Mesothelial cell of epicardium (in vitro differentiated cells): ENCODE data around the gene R3HDM4. TPM values are rescaled to one million over a fixed set of nuclear protein-coding genes. Genes with fewer than 3 reads are reported as not detected.

Source experiments
- DNase-seq, 2 experiments: peaks; one replicate each; pipeline ENCODE4 v3.0.0; 2021; ENCODE audit warnings: low spot score in 2 of 2; ENCODE audit not compliant: unreplicated experiment in 2 of 2
- H3K27ac Mint-ChIP-seq: 2 replicates; pipeline ENCODE4 v1.8.0; 2021; ENCODE audit warnings: mixed read lengths
- H3K27me3 Mint-ChIP-seq: 2 replicates; pipeline ENCODE4 v1.8.0; 2021; ENCODE audit warnings: low read depth, mixed read lengths
- H3K36me3 Mint-ChIP-seq: 2 replicates; pipeline ENCODE4 v1.8.0; 2021; ENCODE audit warnings: mixed read lengths
- H3K4me1 Mint-ChIP-seq: 2 replicates; pipeline ENCODE4 v1.8.0; 2021; ENCODE audit warnings: mixed read lengths
- H3K4me3 Mint-ChIP-seq: 2 replicates; pipeline ENCODE4 v1.8.0; 2021; ENCODE audit warnings: mild to moderate bottlenecking, moderate library complexity, mixed read lengths
- H3K9me3 Mint-ChIP-seq: 2 replicates; pipeline ENCODE4 v1.8.0; 2021; ENCODE audit warnings: mixed read lengths
- total RNA-seq: library from RNA; stranded (reverse); gene quantifications from 3 replicates; pipeline ENCODE4 v1.2.1, GENCODE V29; 2021
- TF ChIP-seq, protein P1 (sequence below): fragments of 200-600 bp; sonication (generic); IDR thresholded peaks from one replicate; pipeline ENCODE4 v1.5.0; 2021; ENCODE audit warnings: antibody characterized with exemption; ENCODE audit not compliant: unreplicated experiment

Gene R3HDM4
- total RNA-seq, 1 donor from 2014 or later = 50.5 TPM

DNA sequence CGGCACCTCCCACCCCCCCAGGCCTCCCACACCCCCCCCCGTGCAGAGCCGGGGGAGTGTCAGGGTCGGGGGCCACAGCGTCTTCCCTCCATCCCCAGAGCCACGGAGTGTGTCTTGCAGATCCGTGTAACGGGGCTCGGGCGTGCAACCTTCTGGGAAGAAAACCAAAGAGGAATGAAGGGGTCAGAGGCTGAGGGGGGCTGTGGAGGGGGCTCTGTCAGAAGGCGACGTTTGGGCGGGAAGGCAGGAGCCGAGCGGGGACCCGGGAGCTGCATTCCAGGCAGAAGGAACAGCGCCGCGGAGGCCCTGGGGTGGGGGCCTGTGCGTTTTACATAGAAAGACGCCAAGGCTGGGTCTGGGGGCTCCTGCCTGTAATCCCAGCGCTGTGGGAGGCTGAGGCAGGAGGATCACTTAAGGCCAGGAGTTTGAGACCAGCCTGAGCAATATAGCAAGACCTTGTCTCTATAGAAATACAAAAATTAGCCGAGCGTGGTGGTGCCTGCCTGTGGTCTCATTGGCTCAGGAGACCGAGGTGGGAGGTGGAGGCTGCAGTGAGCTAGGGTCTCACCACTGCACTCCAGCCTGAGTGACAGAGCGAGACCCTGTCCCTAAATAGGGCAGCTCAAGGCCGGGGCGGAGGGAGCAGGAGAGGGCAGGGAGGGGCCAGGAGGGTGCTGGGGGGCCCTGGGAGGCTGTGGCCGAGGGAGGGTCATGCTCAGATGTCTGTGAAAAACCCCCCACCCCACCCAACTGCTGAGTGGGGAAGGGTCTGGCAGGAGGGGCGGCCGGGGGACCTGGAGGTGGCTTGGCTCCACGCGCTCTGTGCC, 40.6 kb upstream of the R3HDM4 start:
- no peaks in the 10 kb centered on the region for H3K27me3 Mint-ChIP-seq
- no peaks in the 10 kb centered on the region for H3K9me3 Mint-ChIP-seq
- peak overlapping the region; percentile 45 for H3K4me3 Mint-ChIP-seq
- no peak for DNase-seq
- TF ChIP-seq, protein P1, sequence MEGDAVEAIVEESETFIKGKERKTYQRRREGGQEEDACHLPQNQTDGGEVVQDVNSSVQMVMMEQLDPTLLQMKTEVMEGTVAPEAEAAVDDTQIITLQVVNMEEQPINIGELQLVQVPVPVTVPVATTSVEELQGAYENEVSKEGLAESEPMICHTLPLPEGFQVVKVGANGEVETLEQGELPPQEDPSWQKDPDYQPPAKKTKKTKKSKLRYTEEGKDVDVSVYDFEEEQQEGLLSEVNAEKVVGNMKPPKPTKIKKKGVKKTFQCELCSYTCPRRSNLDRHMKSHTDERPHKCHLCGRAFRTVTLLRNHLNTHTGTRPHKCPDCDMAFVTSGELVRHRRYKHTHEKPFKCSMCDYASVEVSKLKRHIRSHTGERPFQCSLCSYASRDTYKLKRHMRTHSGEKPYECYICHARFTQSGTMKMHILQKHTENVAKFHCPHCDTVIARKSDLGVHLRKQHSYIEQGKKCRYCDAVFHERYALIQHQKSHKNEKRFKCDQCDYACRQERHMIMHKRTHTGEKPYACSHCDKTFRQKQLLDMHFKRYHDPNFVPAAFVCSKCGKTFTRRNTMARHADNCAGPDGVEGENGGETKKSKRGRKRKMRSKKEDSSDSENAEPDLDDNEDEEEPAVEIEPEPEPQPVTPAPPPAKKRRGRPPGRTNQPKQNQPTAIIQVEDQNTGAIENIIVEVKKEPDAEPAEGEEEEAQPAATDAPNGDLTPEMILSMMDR = no peak
- H3K4me1 Mint-ChIP-seq = peaks cover 53% of the 10 kb centered on the region
- H3K27ac Mint-ChIP-seq = peak overlapping the region; percentile 98
- H3K36me3 Mint-ChIP-seq = no peaks in the 10 kb centered on the region

DNA sequence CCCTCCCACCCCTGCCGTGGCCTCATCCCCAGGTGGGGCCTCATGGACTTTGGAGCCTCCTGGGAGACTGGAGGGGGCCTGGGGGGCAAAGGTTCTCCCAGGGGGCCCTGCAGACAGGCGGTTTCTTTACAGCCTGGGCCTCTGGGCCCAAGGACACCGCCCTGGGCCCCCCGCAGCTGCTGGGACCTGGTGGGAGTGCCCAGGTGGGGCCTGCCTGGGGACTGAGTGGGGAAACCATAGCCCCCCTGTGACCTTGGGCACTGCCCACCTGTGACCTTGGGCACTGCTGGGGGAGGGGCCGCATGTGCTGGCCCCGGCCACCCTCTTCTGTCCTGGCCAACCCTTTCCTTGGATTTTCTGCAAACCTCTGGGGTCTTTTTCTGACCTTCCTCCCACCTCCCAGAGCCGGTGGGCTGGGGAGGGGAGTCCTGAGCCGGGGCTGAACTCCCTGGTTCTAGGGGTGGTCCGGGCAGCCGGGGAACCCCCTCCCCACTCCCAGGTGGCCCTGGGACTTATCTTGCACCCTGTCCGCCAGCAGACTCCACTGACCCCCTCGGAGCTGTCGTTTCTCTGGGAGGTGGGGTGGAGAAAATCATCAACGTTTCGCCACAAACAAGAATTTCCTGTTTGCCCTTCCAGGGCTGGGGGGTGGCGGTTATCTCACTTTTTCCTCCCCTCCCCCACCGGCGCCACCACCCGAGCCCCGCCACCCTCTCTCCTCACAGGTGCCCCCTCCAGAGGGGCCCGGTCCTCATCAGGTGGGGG, 39.8 kb upstream of the R3HDM4 start:
- no peak for DNase-seq
- TF ChIP-seq, protein P1 = no peak
- H3K36me3 Mint-ChIP-seq = no peaks in the 10 kb centered on the region
- H3K4me1 Mint-ChIP-seq = peaks cover 52% of the 10 kb centered on the region
- H3K27ac Mint-ChIP-seq = peak overlapping the region; percentile 93
- peak overlapping the region; percentile 53 for H3K4me3 Mint-ChIP-seq
- no peaks in the 10 kb centered on the region for H3K9me3 Mint-ChIP-seq
- H3K27me3 Mint-ChIP-seq = no peaks in the 10 kb centered on the region

DNA sequence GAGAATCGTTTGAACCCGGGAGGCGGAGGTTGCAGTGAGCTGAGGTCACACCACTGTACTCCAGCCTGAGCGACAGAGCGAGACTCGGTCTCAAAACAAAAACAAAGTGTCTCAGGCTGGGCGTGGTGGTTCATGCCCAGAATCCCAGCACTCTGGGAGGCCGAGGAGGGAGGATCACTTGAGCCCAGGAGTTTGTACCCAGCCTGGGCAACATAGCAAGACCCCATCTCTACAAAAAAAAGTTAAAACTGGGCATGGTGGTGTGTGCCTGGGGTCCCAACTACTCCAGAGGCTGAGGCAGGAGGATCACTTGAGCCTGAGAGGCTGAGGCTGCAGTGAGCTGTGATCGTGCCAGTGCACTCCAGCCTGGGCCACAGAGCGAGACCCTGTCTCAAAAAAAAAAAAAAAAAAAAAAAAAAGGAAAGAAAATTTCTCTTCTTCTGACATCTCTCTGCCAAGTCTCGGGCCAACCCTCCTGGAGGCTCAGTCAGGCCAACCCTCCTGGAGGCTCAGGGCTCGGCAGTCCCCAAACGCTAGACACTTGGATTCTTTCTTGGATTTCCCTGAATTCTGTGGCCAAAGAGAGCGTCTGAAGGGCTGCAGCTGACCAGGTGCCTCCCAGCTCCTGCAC, 39.1 kb upstream of the R3HDM4 start:
- Mint-ChIP-seq H3K4me3 (peak overlapping the region; percentile 45), H3K9me3 (no peaks in the 10 kb centered on the region), H3K4me1 (peaks cover 46% of the 10 kb centered on the region), H3K36me3 (no peaks in the 10 kb centered on the region), H3K27me3 (no peaks in the 10 kb centered on the region), H3K27ac (peak overlapping the region; percentile 94)
- DNase-seq = no peak
- TF ChIP-seq, protein P1 = no peak

DNA sequence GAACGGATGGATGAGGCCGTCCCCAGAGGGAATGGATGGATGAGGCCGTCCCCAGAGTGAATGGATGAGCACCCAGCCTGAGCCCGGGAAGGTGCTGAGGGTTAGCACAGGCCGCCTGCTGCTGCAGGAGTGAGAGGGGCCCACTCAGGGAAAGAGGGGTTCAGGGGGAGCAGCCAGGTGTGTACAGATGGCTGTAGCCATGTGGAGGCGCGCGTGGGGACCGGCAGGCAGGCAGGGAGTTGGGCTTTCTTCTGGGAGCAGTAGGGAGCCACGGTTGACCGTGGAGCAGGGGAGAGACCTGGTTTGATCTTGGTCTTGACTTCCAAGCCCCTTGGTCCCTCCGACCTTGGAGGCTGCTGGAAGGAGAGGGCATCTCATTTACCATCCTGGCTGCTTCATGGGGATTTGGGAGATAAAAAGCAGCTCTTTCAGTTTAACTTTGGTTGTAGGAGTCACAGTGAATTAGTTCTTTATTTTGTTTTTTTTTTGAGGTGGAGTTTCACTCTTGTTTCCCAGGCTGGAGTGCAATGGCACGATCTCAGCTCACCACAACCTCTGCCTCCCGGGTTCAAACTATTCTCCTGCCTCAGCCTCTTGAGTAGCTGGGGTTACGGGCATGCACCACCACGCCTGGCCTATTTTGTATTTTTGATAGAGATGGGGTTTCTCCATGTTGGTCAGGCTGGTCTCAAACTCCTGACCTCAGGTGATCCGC, 37.5 kb upstream of the R3HDM4 start:
- H3K27me3 Mint-ChIP-seq = no peaks in the 10 kb centered on the region
- H3K4me1 Mint-ChIP-seq = peaks cover 32% of the 10 kb centered on the region
- TF ChIP-seq, protein P1 = no peak
- peak overlapping the region; percentile 94 for H3K27ac Mint-ChIP-seq
- no peak overlapping the region for H3K4me3 Mint-ChIP-seq
- H3K9me3 Mint-ChIP-seq = no peaks in the 10 kb centered on the region
- H3K36me3 Mint-ChIP-seq = no peaks in the 10 kb centered on the region
- no peak for DNase-seq

DNA sequence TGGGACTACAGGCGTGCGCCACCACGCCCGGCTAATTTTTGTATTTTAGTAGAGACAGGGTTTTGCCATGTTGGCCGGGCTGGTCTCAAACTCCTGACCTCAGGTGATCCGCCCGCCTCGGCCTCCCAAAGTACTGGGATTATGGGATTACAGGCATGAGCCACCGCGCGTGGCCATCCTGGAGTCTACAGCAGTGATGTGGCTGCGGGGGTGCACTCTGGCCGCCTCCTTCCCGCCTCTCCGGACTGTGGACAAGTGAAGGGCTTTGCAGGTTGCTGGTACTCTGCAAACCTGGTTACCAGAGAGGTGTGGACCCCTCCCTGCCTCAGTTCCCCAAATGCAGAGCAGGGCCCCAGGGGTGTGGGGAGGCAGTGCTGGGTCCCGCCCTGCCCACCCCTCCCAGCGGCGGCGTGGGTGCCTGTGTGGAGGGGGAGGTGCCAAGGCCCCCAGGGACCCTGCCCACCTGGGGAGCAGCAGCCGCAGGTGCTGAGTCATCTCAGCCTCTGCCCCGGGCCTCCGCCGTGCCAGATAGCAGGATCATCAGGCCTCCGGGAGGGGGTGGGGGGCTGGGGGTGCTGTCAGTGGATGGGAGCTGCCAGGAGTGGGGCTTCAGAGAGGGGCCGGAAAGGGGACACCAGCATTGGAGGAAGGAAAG, 36.0 kb upstream of the R3HDM4 start:
- Mint-ChIP-seq H3K9me3 (no peaks in the 10 kb centered on the region), H3K36me3 (peaks cover 2% of the 10 kb centered on the region), H3K27me3 (no peaks in the 10 kb centered on the region), H3K4me3 (no peak overlapping the region), H3K4me1 (peaks cover 35% of the 10 kb centered on the region), H3K27ac (no peak overlapping the region)
- TF ChIP-seq, protein P1 = no peak
- DNase-seq = no peak
